GM21447 (cell line): ENCODE results near the gene OR7C2.
"Not testable (repeated sequence)": the region's sequence is repeated elsewhere in the genome, so short reads cannot be mapped to it uniquely, and the experiment has no call there.

ENCODE experiments used
- ATAC-seq: cut with Tn5 transposase; IDR thresholded peaks from one replicate; pipeline ENCODE4 v1.9.1; 2021; ENCODE audit not compliant: unreplicated experiment

OR7C2 gene

DNA sequence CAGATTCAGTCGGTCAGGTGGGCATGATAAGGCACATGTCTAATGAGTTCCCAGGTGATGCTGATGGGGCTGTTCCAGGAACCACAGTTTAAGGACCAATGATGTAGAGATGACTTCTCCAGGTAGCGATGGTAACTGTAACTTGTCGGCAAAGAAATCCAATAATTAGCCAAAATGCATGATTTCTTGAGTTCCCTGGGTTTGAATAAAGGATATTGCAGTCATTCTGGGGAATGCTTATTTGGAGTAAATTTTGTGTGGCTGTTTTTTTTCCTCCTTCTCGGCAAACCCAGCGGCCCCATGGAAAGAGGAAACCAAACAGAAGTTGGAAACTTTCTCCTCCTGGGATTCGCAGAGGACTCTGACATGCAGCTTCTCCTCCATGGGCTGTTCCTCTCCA lies at the start of gene OR7C2:
TSS of gene OR7C2 (plus strand) at position 301 of the 400 bp plus-strand sequence. CDS start at position 301, 0 bp downstream.
- ATAC-seq = no peak

DNA sequence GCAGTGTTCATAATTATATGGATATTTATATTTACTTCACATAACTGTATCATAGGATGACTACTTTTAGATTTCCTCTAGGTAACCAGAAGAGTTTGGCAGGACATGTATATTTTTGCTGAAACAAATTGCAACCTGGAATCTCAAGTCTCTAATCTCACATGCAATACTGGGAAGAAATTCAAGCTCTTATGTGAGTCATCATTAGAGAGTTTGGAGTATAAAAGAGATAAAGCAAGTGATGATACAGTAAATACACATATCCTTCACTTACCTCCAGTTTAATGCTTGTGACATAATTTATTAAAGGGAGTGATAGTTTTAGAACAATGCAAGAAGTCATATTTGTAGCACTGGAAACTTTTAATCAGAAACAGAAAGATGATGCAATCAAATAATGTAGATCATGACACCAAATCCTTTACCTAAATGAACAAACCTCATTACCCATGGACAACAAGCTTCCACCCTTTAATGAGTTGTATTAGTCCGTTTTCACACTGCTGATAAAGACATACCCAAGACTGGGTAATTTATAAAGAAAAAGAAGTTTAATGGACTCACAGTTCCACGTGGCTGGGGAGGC lies 39.5 kb upstream of the OR7C2 start:
- no peak for ATAC-seq

DNA sequence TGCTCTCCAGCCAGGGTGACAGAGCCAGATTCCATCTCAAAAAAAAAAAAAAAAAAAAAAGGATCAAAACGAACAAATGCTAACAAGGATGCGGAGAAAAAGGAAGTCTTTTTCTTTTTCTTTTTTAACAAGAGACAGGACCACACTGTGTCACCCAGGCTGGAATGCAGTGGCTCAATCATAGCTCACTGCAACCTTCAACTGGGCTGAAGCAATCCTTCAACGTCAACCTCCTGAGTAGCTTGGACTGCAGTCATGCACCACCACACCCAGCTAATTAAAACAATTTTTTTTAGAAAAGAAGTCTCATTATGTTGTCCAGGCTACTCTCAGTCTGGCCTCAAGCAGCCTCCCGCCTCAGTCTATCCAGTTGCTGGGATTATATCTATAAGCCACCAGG lies 34.6 kb upstream of the OR7C2 start:
- ATAC-seq = no peak

DNA sequence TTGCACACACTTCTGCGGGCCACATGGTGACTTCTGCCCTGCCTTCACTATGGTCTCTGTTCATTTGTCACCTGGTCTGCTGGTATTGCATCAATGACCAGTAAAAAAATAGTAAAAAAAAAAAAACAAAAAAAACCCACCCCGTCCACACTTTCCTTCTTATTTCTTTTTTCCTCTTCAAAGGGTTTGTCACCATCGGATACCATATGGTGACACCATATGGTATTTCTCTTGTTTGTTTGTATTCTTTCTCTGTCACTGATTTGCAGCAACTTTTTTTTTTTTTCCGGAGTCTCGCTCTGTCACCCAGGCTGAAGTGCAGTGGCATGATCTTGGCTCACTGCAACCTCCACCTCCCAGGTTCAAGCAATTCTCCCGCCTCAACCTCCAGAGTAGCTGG lies 26.2 kb upstream of the OR7C2 start:
- no peak for ATAC-seq

DNA sequence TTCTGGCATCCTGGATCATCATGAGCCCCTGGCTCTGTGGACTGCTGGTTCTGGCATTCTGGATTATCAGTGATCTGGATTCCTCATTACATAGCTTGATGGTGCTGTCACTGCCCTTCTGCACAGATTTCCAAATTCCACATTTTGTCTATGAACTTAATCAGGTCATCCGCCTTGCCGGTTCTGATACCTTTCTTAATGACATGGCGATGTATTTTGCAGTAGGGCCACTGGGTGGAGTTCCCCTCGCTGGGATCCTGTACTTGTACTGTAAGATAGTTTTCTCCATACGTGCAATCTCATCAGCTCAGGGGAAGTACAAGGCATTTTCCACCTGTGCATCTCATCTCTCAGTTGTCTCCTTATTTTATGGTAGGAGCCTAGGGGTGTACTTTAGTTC lies 24.4 kb upstream of the OR7C2 start:
- no peak for ATAC-seq

DNA sequence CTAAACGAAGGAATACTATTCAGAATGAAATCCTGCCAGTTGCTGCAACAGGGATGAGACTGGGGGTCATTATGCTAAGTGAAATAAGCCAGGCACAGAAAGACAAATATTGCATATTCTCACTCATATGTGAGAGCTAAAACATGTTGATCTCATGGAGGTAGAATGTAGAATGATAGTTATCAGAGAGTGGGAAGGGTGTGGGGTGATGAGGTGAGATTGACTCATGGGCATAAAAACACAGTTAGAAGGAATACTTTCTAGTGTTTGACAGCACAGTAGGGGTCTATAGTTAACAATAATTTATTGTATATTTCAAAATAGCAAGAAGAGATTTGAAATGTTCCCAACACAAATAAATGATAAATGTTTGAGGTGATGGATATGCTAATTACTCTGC lies 7.8 kb upstream of the OR7C2 start:
- ATAC-seq = no peak

DNA sequence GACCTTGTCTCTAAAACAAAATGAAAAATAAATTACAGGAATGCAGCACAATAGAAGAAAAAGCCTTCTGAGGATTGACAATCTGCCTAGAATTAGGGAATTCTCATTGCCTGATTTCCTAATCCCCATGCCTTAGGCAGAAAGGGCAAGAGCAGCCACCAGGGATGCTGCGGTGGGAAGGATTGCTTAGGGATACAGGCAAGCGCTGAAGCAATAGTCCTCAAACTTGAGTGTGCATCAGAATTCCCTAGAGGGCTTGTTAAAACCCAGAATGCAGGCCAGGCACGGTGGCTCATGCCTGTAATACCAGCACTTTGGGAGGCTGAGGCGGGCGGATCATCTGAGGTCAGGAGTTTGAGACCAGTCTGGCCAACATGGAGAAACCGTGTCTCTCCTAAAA lies 1.0 kb upstream of the OR7C2 start:
- no peak for ATAC-seq

DNA sequence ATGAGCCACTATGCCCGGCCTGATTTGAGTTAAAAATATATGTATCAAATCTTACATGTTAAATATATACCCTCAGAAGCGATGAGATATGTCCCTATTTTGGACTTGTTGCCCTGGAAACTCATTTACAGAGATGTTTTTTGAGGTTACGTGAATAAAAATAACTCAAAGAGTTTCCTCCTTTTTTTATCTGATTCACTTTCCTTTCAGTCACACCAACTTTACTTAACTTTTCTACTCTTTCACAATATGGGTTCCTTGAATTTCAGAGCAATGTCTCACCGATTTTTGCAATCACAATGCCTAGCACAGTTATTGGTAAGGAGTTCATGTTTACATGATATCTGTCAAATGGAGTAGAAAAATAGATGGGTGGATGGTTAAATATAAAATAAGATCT lies 2.3 kb downstream of the OR7C2 start:
- no peak for ATAC-seq

DNA sequence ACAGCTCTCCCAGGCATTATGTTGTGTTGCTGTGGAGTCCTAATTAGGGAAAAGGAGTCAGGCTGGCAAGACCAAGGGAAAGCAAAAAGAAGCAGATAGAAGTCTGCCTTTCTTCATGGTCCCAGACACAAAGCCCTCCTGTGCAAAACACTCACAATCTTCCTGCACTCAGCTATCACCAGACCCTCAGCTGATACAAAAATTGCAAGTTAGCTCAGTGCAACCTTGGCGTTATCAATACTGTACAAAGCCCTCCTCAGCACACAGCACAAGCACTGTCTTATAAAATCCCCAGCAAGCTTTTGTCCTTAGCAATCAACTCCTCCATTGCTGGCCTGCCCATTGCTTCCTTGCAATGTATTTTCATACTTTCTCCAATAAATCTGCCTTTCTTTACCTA lies 3.2 kb downstream of the OR7C2 start:
- ATAC-seq = no peak

DNA sequence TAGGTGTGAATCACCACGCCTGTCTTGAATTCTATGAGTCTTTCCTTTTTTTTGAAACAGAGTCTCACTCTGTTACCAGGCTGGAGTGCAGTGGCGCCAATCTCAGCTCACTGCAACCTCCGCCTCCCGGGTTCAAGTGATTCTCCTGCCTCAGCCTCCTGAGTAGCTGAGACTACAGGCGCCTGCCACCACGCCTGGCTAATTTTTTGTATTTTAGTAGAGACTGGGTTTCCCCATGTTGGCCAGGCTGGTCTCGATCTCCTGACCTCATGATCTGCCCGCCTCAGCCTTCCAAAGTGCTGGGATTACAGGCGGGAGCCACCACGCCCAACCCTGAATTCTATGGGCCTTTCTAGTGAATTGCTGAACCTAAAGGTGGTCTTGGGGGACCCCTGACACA lies 8.1 kb downstream of the OR7C2 start:
- ATAC-seq = not testable (repeated sequence)

DNA sequence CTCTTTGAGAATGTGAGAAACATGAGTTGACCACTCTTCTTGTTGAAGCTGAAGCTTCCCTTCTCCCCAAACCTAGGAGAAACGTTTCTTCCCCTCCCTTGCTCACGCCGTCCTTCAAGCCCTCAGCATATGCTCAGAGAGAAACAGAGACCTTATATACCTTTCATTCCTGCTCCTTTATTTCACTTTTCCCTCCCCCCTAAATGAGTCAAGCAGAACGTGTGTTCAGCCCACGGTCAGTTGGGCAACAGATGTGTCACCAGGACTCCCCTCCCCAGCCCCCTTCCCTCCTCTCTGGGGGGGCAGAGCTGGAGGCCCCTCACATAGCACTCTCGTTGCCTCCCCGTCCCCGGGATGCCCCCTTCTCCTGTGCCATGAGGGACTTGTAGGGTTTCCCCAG lies 8.6 kb downstream of the OR7C2 start:
- no peak for ATAC-seq

DNA sequence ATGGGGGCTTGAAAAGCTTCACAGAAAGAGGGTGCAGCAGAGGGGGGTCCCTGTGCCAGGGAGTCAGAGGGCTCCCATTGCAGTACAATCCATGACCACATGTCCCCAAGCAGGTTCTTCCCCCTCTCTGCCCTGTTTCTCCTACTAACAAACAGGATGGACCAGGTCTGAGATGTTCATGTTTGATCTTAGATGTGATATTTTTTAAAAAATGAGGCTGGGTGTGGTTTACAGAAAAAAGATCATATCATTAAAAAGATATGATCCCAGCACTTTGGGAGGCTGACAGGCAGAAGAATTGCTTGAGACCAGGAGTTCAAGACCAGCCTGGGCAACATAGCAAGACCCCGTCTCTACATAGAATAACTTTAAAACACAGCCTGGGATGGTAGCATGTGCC lies 9.1 kb downstream of the OR7C2 start:
- ATAC-seq = no peak

DNA sequence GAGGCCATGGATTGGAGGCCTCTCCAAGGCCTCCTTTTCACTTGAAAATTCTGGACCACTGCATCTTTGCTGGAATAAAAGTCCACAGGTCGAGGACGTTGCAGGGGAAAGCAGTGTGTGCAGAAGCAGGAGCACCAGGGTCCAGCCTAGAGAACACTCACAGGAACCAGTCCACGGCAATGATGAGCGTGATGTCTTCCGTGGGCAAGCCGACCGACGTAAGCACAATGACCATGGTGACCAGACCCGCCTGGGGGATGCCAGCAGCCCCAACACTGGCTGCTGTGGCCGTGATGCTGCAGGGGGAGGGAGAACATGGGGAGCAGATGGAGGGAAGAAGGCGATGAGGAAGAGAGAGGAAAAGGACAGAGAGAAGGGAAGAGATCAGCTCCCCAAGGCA lies 11.5 kb downstream of the OR7C2 start:
- ATAC-seq = no peak

DNA sequence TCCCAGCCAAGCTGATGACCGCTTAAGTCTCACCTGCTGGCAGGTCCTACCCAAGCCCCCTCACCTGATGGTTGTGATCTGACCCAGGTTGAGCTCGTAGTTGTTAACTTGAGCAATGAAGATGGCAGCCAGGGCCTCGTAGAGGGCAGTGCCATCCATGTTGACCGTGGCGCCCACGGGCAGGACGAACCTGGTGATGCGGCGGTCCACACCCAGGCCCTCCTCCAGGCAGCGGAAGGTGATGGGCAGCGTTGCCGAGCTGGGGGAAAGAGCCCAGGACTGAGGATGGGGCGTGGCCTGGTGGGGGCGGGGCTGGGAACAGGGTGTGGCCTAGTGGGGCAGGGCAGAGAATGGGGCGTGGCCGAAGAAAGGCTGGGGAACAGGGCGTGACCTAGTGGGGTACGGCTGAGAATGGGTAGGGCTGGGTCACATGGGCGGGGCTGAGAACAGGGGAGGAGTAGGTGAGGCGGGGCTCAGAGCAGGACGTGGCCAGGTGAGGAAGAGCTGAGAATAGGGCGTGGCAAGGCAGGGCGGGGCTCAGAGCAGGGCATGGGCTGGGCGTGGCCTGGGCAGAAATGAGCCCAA lies 12.9 kb downstream of the OR7C2 start:
- no peak for ATAC-seq

DNA sequence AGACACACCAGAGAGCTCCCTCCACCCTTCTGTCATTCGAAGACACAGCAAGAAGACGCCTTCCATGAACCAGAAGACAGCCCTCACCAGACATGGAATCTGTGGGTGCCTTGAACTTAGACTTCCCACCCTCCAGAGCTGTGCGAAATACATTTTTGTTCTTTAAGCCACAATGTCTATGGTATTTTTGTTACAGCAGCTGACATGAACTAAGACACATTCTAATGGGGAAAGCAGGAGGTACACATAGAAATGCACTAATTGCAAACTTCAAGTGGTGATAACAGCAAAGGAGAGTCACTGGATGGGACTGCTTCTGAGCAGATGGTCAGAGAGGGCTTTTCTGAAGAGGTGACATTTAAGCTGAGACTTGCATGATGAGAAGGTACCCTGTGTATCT lies 16.2 kb downstream of the OR7C2 start:
- no peak for ATAC-seq

DNA sequence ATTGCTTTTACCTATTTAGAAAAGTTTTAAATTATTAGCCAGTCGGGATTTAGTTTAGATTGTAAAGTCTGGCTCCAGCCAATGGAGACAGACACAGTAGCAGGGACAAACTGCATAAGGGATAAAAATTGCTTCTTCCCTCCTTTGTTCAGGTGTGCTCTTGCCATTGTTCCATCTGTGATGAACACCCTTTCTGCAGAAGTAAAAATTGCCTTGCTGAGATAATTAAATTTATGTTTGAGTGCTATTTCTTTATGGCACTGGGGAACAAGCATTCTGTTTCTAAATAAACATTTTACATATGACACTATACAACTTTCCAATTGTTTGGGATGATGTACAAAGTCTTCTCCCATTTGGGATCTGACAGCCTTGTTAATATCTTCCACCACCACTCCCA lies 18.0 kb downstream of the OR7C2 start:
- no peak for ATAC-seq

DNA sequence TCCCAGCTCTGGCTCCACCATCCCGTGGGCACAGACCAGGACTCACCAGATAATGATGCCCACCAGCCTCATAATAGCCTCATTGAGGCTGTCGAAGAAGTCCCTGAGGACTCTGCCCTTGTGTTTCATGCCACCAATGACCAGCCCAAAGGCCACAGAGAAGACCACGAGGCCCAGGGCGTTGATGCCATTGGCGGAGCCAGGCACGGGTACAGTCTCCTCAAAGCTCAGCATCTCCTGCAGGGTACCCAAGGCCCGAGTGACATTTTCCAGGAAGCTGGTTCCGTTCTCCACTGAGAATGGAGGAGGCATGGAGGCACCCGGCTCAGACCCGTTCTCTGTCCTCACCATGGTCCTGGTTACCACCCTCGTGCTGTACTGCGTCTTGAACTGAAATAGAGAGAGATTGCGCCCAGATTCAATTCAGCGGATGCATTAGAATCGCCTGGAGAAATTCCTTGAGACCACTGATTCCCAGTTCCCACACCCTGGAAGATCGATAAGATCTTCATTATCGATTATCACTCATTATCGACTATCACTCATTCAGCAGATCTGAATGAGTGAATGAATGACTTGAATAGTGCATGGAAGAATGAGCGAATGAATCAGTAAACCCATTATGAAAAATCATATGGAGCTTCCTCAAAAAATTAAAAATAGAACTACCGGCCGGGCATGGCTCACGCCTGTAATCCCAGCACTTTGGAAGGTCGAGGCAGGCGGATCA lies 20.8 kb downstream of the OR7C2 start:
- ATAC-seq = no peak

DNA sequence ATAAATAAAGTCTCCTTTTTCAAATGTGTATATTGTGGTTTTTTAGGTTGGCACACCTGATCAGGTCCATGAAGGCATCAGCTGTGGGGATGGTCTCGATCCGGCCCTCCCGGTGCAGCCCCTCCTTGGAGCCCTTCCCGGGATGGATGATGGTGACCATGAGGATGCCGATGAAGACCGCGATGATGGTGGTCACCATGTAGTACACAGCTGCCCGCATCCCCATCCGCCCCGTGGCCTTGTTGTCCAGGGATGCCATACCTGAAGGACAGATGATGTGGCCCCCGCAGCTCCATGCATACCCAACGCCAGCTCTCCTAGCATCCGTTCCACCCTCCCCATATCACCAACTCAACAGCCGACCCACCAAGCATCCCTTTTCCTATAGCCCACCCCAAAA lies 27.0 kb downstream of the OR7C2 start:
- no peak for ATAC-seq

DNA sequence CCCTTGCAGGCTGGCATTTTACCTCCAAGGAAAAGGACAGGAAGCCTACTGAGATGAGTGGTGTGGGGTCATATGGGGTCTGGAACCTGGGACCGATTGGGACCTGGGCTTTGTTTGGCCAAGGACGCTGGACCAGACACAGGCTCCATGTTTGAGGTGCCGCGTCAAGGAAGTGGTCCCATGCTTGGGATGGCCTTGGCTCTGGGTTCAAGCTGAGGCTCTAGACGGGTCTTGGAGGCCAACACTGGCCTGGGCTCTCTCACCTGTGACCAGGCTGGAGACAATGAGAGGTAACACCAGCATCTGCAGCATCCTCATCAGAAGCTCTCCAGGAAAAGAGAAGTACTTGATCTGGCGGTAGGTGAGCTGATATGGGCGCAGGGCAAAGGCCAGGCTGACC lies 30.2 kb downstream of the OR7C2 start:
- no peak for ATAC-seq

DNA sequence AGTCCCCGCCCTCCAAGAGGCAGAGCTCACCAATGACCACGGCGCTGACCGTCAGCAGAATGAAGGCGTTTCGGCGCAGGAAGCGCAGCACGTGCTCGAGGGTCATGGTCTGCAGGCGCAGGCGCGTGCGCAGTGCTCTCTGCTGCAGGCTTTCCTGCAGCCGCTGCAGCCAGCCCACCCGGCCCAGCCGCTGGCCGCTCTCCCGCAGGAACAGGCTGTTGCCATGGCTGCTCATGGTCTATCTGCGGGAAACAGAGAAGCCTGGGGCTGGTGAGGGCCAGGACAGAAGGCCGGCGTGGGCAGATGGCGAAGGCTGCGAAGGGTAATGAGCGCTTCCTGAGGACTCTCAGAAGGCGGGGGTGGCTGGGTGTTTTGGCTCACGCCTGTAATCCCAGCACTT lies 31.4 kb downstream of the OR7C2 start:
- ATAC-seq = no peak

DNA sequence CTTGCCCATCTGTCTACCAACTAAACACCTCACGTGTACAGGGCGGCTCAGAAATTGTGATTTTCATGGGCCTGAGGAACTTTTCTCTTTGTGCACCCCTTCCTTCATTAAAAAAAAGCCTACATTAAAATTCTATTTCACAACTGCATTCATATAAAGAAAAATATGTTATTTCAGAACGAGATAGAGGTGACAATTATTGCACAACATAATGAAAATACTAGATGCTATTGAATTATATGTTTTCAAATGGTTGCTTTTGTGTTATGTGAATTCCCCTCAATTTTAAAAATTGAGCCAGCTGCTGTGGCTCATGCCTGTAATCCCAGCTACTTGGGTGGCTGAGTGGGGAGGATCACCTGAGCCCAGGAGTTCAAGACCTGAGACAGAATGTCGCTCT lies 33.2 kb downstream of the OR7C2 start:
- no peak for ATAC-seq

DNA sequence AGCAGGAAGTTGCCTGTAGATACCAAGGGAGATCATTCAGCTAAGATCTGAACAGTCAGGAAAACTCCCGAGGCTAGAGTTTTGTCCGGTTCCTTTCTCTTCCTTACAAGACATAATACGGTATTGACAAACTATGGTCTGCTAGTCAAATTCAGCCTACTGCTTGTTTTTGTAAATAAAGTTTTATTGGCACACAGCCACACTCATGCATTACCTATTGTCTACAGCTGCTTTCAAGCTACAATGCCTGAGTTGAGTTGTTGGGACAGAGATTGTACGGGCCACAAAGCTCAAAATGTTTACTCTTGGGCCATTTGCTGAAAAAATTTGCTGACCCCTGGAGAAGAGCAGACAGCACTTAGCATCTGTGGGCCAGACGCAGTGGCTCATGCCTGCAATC lies 35.8 kb downstream of the OR7C2 start:
- ATAC-seq = no peak
